NCI-H2081 treated with DMSO at 0.1 percent for 48 hours (cell line): Measurements from ENCODE around the gene THSD7B.

Experiments
- DNase-seq: peaks from one replicate; lab custom pipeline; 2025; lab: John Stamatoyannopoulos, UW

The THSD7B gene

DNA sequence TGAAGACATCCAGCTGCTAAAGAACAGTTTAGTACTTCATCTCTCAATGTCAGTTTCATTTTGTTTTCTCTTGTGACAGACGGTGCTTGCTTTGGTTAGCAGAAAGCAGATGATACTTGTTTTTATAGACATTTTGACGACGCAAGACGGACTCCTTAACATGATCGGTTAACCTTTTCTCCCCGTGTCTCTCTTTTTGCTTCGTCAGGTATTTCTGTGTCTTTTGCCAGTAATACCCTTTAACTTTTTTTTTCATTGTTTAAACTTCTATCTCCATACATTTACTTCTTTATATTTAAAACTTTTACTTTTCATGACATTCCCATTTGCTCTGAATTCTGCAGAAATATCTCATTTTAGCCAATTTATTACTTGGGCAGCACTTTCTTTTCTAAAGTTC lies 57.9 kb downstream of the THSD7B start:
- no peak for DNase-seq

DNA sequence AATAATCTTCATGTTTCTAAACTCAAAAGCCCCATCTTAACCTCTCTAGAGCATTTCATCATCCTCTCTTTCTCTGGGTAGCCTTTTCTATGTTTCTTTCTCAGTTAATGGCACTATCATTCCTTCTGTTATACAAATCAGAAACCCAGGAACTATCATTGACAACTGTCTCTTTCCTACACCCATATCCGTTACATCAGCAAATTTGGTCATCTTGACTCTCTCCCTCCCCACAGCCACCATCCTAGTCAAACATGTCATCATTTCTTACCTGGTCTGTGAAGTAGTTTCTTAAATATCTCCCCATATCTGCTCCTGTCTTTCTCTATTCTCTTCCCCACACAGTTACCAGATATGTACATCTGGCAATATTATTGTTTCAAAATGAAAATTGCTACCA lies 62.8 kb downstream of the THSD7B start:
- DNase-seq = no peak

GRCh38 chr2:136828774-136829173 lies 63.4 kb downstream of the THSD7B start:
- no peak for DNase-seq

DNA sequence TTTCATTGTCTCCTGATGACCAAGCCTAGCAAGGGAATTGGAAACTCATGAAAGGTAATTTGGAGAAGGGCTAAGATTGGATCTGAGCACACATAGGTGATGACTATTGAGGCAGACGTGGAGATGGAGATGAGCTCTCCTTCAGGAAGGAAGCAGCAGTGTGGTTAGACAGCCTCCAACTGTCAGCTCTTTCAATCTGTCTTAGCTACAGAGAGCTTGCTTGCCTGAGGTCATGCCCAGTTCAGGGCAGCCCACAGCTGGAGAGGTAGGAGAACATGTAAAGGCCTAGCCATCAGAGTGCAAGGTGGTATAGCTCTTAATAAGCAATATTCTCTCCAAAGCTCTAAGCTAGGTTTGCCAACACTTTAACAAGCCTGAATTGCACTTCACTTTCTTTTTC lies 79.2 kb downstream of the THSD7B start:
- DNase-seq = no peak

GRCh38 chr2:136858656-136859055 lies 93.3 kb downstream of the THSD7B start:
- DNase-seq = no peak

DNA sequence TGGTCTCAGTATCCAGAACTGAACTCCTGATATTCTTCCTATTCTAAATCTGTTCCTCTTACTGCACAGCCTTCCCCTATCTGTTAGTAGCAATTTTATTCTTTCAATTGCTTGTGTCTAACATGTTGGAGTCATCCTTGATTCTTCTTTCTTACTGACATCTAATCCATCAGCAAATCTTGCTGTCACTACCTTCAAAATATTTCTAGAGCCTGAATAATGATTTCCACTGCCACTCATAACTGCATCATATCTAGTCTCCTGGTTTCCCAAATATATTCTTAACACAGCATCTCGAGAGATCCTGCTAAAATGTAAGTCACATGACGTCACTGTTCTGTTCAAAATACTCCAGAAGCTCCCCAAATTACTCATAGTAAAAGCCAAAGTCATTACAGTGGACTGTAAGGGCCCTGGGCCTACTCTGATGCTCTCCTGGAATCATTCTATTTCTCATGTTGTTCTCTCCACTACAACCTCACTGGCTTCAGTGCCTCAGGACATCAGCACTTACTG lies 95.2 kb downstream of the THSD7B start:
- no peak for DNase-seq

DNA sequence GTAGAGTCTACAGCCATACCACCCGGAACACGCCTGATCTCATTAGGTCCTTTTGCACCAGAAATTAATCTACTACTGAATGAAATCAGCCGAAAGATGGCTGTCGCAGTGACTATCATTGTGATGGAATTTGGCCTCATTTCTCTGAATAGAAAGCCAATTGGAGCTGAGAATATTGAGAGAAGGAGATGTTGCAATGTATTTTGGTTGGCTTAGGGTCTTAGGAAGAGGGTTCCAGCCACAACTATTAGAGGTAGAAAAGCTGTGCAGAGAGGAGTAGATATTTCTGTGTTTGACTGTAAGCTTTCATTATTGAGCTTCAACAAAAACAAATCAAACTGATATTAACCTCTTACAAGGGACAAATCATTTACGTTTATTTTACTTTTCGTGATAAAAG lies 98.1 kb downstream of the THSD7B start:
- DNase-seq = no peak

DNA sequence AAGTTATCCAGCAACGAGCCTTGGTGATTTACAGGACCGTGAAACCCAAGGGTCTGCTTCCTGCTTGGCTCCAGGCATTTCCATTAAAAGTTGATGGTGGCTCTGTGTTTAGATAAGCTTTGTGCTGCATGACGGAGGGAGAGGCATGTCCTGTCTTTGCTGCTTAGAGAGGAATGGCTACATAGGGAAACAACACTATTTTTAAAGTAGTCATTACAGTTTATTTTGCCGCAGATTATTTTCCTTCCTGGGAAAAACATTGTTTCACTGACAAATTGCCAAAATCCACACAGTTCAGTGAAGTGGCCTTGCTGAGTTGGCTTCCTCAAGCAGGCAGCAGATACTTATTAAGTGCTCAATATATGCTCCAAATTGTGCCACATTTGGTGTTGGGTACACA lies 98.5 kb downstream of the THSD7B start:
- no peak for DNase-seq

- DNase-seq = no peak
Observed at GRCh38 chr2:136871424-136871823, 106.1 kb downstream of the THSD7B start.

- DNase-seq = no peak
Observed at GRCh38 chr2:136874258-136874657, 108.9 kb downstream of the THSD7B start.

GRCh38 chr2:136891100-136891499 lies 125.8 kb downstream of the THSD7B start:
- no peak for DNase-seq

GRCh38 chr2:136894007-136894634 lies 128.8 kb downstream of the THSD7B start:
- DNase-seq = no peak

DNA sequence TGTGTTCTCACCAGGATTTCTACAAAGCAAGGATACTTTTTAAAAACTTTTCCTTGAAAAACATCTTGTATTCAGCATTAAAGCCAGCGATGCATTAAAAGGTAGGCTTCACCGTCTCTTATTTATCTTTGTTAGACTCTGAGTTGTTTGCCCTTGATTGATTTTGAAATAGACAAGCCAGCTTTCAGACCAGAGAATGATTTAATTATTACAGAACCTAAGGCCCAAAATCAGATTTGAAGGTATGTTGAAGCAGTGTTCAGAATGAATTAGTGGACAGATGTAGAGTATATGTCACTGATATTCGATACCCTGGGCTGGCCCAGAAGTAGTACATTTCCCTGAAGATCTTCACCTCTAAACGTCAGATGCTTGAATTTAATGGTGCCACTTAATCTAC lies 136.4 kb downstream of the THSD7B start:
- DNase-seq = no peak

DNA sequence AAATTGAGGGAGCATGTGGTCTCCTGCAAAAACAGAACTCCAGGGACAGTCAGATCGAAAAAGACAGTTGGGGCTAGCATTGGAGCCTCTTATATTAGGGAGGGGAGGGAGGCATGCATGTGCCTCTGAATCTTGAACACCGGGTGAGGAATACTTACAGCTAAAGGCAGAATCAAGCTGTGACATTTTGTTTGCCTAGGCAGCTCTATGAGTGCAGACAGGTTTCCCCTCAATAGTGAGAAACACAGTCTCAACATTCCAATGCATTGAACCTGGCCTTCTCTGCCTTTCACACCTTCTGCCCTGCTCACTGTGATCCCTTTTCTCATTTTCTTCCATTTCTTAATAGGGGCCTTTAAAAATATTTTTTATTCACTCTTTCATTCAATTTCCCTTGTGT lies 140.4 kb downstream of the THSD7B start:
- no peak for DNase-seq

GRCh38 chr2:136909777-136910176 lies 144.4 kb downstream of the THSD7B start:
- DNase-seq = no peak

GRCh38 chr2:136916131-136916530 lies 150.8 kb downstream of the THSD7B start:
- DNase-seq = no peak

DNA sequence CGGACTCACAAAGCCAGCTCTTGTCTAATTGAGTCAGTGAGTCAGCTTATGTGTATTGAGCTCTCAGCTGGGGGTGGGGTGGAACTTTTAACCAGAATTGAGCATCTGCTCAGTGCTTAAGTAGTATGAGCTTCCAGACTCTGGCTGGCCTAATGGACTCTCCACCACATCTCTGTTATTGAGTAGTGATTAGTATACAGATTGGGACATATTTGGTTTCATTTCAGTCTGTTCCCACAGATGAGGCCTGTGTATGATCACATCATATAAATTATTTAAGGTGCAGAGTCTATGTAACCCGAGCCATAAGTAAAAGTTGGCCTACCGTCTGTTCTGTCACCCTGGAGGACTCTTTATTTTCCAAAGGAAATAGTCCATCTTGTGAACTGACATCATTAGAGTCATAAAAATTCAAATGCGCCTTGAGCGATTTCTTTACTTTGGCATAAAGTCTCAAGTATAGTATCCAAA lies 152.1 kb downstream of the THSD7B start:
- DNase-seq = no peak

GRCh38 chr2:136919682-136920081 lies 154.3 kb downstream of the THSD7B start:
- no peak for DNase-seq

DNA sequence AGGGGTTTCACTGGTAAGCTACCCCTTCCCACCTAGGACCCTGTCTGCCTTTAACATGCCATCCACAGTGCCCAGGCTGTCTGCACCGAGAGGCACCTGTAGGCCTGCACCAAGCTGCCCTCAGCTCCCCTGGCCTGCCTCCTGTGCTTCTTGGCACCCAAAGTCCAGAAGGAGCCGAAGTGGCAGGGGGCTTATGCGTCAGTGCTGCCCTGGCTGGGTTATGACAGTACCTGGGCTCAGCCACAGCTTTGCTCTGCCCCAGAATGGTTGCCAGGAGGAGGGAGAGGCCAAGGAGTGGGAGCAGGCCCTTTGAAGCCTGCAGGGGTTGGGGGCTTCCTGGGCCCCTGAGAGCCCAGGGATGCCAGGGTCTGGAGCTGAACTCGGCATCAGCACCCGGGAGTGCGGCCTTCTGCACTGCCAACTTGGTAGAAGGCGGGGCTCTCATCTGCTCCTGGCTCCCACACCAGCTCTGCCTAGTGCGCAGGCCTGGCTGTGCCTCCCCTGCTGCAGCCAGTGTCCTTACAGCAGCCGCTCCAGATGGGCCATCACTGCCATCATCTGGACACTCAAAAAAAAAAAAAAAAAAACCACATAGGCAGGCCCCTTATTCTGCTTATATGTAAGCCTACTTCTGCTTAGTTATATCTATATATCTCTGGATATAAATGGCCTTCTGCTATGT lies 155.4 kb downstream of the THSD7B start:
- DNase-seq = no peak

DNA sequence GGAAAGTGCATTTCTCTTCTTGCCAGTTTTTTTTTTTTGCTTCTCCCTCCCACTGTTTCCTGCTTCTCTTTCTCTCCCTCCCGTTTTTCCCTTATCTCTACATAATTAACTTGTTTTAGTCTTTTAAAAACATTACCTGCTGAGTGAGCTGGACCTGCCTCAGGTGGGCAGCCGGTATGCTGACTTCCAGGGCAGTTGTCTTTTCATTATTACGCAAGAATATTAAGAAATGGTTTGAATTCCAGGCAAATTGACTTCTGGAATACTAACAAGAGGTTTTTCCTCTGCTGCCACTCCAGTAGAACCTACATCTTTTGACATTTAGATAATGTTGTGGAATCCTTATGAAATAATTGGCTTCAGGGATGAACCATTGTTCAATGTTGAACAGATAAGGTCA lies 161.8 kb downstream of the THSD7B start:
- no peak for DNase-seq

DNA sequence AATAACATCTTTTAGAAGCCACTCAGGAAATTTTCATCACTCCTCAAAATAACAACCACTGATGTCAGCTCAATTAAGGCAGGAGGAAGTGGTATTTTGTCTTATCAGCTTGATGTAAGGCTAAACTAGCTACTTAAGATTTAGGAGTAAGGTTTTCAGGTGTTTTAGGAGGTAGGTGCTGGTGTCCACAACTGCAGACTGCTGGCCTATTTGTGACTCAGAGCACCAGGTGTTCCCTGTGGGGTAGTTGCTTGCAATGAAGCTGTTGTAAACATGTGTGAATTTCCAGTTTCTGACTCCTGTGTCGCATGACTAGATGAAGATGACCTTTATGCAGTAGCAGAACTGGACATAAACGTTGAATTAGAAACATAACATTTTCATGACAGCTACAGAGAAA lies 164.2 kb downstream of the THSD7B start:
- DNase-seq = no peak

GRCh38 chr2:136932700-136933099 lies 167.4 kb downstream of the THSD7B start:
- no peak for DNase-seq

- no peak for DNase-seq
Observed at GRCh38 chr2:136935119-136935518, 169.8 kb downstream of the THSD7B start.

DNA sequence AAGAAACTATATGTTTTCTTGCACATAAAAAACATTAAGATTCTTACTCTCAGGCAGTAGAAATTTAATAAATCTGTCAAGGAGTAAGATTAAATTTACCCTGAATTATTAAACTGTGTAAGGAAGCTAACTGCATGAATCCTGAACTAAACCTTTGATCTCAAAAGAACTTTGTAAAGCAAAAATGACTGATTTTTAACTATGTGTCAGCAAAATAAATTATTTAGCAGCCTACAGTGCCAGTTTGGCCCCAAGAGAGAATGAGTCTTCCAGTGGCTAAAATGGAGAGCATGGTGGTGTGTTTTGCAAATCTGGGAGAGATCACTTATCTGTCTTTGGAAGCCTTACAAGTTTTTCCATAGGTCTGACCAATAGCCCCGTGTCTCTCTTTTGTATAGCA lies 190.7 kb downstream of the THSD7B start:
- no peak for DNase-seq
